ENCODE measurements around the gene GRIP1. TPM values are rescaled to one million over a fixed set of nuclear protein-coding genes. Genes with fewer than 3 reads are reported as not detected.

Gene GRIP1
- total RNA-seq, 2 donors from 2014 or later: 5.2 to 19.5 TPM

DNA sequence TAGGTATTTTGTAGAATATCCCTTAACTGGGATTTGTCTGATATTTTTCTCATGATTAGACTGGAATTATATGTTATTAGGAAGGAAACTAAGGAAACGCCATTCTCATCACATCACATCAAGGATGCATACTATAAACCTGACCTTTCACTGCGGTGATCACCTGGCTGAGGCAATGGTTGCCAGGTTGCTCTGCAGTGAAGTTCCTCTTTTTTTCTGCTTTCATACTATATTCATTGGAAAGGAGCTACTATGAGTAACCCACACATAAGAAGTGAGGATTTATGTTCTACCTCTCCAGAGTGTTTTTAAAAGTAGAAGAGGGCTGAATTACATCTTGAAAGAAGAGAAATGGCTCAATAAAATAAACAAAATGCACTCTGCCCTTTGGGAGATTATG lies 31.0 kb upstream of the GRIP1 start:
- DNase-seq (ENCODE audit: low spot score): no peak
- TF ChIP-seq POLR2AphosphoS5 (IDR thresholded peaks at IDR 0.05) (no peak), POLR2A (IDR thresholded peaks at IDR 0.05) (no peak)
- TF ChIP-seq, protein P1, sequence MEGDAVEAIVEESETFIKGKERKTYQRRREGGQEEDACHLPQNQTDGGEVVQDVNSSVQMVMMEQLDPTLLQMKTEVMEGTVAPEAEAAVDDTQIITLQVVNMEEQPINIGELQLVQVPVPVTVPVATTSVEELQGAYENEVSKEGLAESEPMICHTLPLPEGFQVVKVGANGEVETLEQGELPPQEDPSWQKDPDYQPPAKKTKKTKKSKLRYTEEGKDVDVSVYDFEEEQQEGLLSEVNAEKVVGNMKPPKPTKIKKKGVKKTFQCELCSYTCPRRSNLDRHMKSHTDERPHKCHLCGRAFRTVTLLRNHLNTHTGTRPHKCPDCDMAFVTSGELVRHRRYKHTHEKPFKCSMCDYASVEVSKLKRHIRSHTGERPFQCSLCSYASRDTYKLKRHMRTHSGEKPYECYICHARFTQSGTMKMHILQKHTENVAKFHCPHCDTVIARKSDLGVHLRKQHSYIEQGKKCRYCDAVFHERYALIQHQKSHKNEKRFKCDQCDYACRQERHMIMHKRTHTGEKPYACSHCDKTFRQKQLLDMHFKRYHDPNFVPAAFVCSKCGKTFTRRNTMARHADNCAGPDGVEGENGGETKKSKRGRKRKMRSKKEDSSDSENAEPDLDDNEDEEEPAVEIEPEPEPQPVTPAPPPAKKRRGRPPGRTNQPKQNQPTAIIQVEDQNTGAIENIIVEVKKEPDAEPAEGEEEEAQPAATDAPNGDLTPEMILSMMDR (IDR thresholded peaks at IDR 0.05): no peak
- Histone ChIP-seq H3K27me3 (replicated peaks; ENCODE audit: insufficient read depth) (no peaks in the 10 kb centered on the region), H3K4me1 (replicated peaks) (no peaks in the 10 kb centered on the region), H3K4me3 (no peak overlapping the region), H3K36me3 (no peaks in the 10 kb centered on the region), H3K27ac (no peak overlapping the region), H3K9me3 (no peaks in the 10 kb centered on the region)
- intact Hi-C loops (cut with DNase I): loop anchor here (10.0 kb wide), 1 partner anchor 155 kb away; no protein-coding TSS in a partner anchor
- WGBS: 75% methylated on average over 2 of the region's 2 CpGs

DNA sequence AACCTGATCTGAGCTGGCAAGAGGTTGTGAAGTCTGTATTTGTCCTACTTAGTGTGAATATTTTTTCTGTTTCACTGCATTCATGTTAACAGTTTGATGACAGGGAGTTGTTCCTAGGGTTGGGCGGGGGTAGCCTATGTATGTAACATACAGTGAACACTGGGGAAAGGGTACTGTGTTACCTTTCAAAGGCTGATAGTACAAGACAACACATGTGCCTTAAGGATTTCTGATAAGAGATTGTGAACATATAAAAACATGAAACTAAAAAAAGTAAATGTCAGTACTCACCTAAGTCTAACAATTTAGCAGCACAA lies 30.5 kb upstream of the GRIP1 start:
- WGBS: 93% methylated on average over 1 of the region's 1 CpG
- no peak for DNase-seq (ENCODE audit: low spot score)
- intact Hi-C loops (cut with DNase I): no loop called here
- Histone ChIP-seq H3K36me3 (no peaks in the 10 kb centered on the region), H3K27me3 (replicated peaks; ENCODE audit: insufficient read depth) (no peaks in the 10 kb centered on the region), H3K4me1 (replicated peaks) (no peaks in the 10 kb centered on the region), H3K9me3 (no peaks in the 10 kb centered on the region), H3K27ac (no peak overlapping the region), H3K4me3 (no peak overlapping the region)
- TF ChIP-seq POLR2AphosphoS5 (IDR thresholded peaks at IDR 0.05): no peak
- TF ChIP-seq POLR2A (IDR thresholded peaks at IDR 0.05): no peak
- TF ChIP-seq, protein P1 (IDR thresholded peaks at IDR 0.05): no peak

DNA sequence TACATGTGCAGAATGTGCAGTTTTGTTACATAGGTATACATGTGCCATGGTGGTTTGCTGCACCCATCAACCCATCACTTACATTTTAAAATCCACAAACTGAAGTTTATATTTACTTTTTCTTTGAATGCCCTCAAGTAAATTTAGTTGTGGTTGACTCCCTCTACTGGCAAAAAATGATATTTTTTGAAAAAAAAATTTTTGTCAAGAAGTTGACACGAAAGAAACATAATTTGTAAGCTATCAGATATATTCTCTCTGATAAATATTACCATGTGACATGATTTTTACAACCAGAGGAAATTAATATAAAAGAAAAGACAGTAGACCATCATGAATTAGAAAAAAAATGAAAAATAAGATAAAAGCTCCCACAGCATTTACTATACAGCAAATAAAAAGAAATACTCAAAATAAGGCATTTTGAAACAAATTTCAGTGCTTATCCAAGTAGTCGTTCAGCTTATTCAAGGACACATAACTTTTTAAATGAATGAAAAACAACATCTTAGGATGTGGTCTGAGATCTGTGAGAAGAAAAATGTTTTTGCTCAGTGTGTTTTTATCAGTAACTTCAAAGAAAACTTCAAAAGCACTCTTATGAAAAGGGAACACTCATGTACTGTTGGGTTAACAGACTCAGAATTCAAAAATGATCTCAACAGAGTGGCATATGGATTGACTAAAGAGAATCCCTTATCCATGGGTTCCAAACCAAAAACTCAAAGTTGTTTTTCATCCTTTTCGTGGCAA lies 30.0 kb upstream of the GRIP1 start:
- H3K36me3 ChIP-seq: no peaks in the 10 kb centered on the region
- H3K9me3 ChIP-seq: no peaks in the 10 kb centered on the region
- DNase-seq (ENCODE audit: low spot score): no peak
- no peak overlapping the region for H3K4me3 ChIP-seq
- no peaks in the 10 kb centered on the region for H3K27me3 ChIP-seq (replicated peaks; ENCODE audit: insufficient read depth)
- intact Hi-C loops (cut with DNase I): no loop called here
- no peak overlapping the region for H3K27ac ChIP-seq
- H3K4me1 ChIP-seq (replicated peaks): no peaks in the 10 kb centered on the region
- 30% methylated on average over 3 of the region's 3 CpGs for WGBS
- TF ChIP-seq, protein P1 (IDR thresholded peaks at IDR 0.05): peak in 2 of 4 experiments; percentile 33
- no peak for TF ChIP-seq POLR2AphosphoS5 (IDR thresholded peaks at IDR 0.05)
- no peak for TF ChIP-seq POLR2A (IDR thresholded peaks at IDR 0.05)

DNA sequence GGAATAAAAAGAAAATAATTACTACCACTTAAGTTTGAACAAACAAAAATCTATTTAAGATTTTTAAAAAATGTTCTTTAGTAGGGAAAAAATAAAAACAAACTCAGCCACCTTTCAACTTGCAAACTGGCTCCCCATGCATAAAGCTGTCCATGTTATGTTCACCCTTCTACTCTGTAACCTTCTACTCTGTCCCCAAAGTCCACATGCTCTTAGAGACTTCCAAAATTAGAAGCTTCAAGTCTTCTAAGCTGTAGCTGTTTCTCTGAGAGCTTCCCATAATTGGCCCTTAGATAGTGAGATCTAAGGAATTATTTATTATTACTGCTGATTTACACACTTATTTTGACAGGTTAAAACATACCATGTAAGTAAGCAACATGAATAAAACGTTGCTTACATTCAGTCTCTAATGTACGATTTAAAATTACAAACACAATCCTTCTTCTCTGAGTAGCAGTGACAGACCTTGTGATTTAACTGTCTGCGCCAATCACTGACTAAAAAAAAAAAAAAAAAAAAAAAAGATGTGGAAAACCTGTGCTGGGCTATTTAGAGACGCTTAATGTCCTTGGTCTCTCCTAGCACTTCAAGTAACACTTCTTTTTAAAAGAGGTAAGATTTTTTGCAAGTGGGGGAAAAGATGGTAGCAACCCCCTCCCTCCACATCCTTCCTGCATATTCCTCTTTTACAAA lies 28.3 kb upstream of the GRIP1 start:
- Histone ChIP-seq H3K4me3 (no peak overlapping the region), H3K9me3 (no peaks in the 10 kb centered on the region), H3K27ac (no peak overlapping the region), H3K4me1 (replicated peaks) (no peaks in the 10 kb centered on the region), H3K36me3 (no peaks in the 10 kb centered on the region), H3K27me3 (replicated peaks; ENCODE audit: insufficient read depth) (no peaks in the 10 kb centered on the region)
- TF ChIP-seq POLR2A (IDR thresholded peaks at IDR 0.05) (no peak), POLR2AphosphoS5 (IDR thresholded peaks at IDR 0.05) (no peak)
- TF ChIP-seq, protein P1 (IDR thresholded peaks at IDR 0.05): no peak
- intact Hi-C loops (cut with DNase I): no loop called here
- 78% methylated on average over 4 of the region's 4 CpGs for WGBS
- no peak for DNase-seq (ENCODE audit: low spot score)

Measured in prostate gland (tissue), 2 donors.